HG03045 (cell line): ENCODE results near the gene JAZF1.

Source experiments
- ATAC-seq: cut with Tn5 transposase; IDR thresholded peaks from one replicate; pipeline ENCODE4 v1.9.1; 2021; ENCODE audit warnings: mild to moderate bottlenecking, moderate library complexity; ENCODE audit not compliant: unreplicated experiment

JAZF1 gene

DNA sequence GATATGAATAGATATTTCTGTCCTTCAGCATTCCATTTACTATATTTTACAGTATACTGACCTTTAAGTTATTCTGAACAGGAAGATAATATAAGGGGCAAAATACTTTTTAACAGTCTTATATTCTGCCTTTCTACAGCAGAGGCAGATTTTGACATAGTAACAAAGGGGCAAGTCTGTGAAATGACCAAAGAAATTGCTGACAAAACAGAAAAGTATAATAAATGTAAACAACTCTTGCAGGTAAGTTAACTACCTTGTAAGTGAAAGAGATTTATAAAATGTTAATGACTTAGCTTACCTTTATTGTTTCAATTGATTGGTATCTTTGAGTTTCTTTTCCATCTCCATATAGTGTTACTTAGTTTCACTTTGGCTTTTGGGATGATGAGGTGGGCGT is 384.6 kb downstream of the JAZF1 start:
- ATAC-seq: no peak

DNA sequence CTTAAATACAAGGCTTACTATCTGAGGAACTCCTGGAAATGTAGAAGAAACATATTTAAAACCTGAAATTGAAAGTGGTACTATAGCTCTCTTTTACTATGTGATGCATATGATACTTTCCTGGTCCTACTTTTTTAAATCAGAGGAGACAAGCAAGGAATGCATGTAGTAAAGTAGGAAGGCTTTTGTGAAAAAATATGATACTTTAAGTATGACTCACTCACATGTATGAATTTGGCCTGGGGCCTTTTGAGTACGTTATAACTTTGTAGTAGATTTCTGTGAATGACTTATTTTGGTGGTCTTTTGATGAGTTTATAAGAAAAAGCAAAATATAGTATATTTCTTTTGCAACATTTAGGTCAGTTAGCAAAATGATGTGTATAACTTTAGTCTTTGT is 386.8 kb downstream of the JAZF1 start:
- ATAC-seq: no peak

DNA sequence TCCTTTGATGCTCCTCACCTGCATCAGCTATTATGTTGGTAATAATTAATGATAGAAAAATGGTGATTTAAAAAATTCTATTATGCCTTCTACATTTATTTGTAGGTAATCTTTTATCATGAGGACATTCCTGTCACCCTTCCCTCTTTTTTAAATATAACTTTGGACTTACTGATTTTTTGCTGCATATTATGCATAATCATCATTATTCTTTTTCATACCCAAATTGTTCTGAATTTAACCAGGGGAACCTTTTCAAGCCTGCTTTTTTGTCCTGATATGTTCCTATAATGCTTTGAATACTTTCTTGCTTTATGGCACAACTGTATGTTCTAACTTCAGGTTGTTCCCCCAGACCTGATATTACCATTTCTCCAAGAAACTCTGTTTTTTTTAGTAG is 392.2 kb downstream of the JAZF1 start:
- no peak for ATAC-seq

DNA sequence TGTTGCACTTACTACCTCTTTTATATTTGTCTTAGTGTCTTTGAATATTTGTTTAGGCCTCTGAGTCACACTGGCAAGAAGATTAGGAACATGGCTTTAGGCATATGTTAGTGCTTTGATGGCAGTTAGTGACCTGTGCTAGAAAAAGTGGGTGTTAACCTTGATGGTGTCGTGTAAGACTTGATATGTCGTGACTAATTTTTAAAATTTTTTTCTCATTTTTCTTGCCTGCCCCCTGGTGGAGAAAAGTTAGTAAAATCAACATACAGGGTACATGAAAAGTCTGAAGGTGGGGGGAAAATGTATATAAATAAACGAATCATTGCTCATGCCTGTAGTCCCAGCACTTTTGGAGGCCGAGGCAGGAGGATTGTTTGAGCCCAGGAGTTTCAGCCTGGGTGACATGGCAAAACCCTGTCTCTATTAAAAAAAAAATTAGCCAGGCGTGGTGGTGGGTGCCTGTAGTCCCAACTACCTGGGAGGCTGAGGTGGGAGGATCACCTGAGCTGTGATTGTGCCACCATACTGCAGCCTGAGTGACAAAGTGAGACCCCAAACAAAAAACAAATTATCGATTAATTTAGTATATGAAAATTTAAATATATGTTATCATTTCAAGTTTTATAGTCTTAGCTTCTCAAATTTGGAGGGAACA is 396.1 kb downstream of the JAZF1 start:
- no peak for ATAC-seq

DNA sequence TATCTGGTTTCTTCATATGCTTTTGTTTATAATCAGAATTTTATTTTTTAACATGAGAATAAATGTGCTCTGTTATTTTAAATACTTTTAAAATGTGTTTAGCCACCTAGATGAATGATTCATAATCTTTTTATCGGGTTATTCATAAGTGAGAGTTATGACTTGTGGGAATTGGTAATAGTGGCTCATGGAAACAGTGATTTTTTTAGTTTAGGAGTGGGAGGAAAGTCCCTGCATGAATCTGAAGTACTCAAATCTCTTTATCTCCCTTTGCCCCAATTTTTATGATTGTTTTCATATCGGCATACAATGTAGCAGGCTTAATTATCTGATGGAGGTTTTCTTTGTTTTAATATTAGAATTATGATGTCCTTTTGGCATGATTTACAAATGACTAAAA is 397.7 kb downstream of the JAZF1 start:
- no peak for ATAC-seq

DNA sequence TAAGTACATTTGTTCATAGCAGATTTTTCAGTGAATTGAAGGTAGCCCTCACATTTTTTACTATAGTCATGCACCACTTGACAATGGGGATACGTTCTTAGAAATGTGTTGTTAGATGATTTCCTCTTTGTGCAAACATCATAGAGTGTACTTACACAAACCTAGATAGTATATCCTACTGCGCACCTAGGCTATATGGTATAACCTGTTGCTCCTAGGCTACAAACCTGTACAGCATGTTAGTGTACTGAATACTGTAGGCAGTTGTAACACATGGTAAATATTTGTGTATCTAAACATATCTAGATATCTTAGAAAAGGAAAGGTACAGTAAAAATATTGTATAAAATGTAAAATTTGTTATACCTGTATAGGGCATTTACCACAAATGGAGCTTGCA is 399.4 kb downstream of the JAZF1 start:
- no peak for ATAC-seq
